ENCODE measurements around the gene NRAS.
"Not testable (repeated sequence)": the region's sequence is repeated elsewhere in the genome, so short reads cannot be mapped to it uniquely, and the experiment has no call there.

NRAS gene

GRCh38 chr1:114716304-114717170 is at the start of gene NRAS:
TSS of gene NRAS (minus strand) at chr1:114716771. CDS start at chr1:114716160, 611 bp downstream.
- Histone ChIP-seq H3K4me1 (ENCODE audit: insufficient read depth, low read length) (no peaks in the 10 kb centered on the region), H3K9ac (ENCODE audit: low read depth, low read length) (peak within 1 kb of the TSS; percentile 99), H3K36me3 (ENCODE audit: insufficient read depth, low read length) (peaks cover 28% of the 10 kb centered on the region), H3K9me3 (ENCODE audit: control insufficient read depth, insufficient read depth, low read length) (no peaks in the 10 kb centered on the region)

DNA sequence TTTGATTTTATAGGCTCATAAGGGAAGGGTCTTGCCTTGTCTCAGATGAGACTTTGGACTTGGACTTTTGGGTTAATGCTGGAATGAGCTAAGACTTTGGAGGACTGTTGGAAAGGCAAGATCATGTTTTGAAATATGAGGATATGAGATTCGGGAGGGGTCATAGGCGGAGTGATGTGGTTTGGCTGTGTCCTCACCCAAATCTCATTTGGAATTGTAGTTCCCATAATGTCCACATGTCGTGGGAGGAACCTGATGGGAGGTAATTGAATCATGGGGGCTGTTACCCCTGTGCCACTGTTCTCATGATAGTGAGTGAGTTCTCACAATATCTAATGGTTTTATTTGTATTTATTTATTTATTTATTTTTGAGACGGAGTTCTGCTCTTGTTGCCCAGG is 48.1 kb upstream of the NRAS start:
- no peak overlapping the region for H3K9ac ChIP-seq (ENCODE audit: low read depth, low read length)
- H3K4me1 ChIP-seq (ENCODE audit: insufficient read depth, low read length): no peaks in the 10 kb centered on the region
- H3K36me3 ChIP-seq (ENCODE audit: insufficient read depth, low read length): no peaks in the 10 kb centered on the region
- H3K9me3 ChIP-seq (ENCODE audit: control insufficient read depth, insufficient read depth, low read length): no peaks in the 10 kb centered on the region

GRCh38 chr1:114758256-114758832 is 41.8 kb upstream of the NRAS start:
- H3K36me3 ChIP-seq (ENCODE audit: insufficient read depth, low read length): no peaks in the 10 kb centered on the region
- peak overlapping the region; percentile 100 for H3K9ac ChIP-seq (ENCODE audit: low read depth, low read length)
- H3K9me3 ChIP-seq (ENCODE audit: control insufficient read depth, insufficient read depth, low read length): no peaks in the 10 kb centered on the region
- H3K4me1 ChIP-seq (ENCODE audit: insufficient read depth, low read length): peaks cover 23% of the 10 kb centered on the region

- Histone ChIP-seq H3K36me3 (ENCODE audit: insufficient read depth, low read length) (no peaks in the 10 kb centered on the region), H3K9ac (ENCODE audit: low read depth, low read length) (peak within 1 kb of the TSS; percentile 100), H3K4me1 (ENCODE audit: insufficient read depth, low read length) (peaks cover 26% of the 10 kb centered on the region), H3K9me3 (ENCODE audit: control insufficient read depth, insufficient read depth, low read length) (no peaks in the 10 kb centered on the region)
Observed at GRCh38 chr1:114757455-114758255, 41.1 kb upstream of the NRAS start, which contains the start of gene CSDE1. TSS of gene CSDE1 (minus strand) at chr1:114757984. CDS start at chr1:114739890, 18,094 bp downstream.

- H3K9me3 ChIP-seq (ENCODE audit: control insufficient read depth, insufficient read depth, low read length): no peaks in the 10 kb centered on the region
- peaks cover 26% of the 10 kb centered on the region for H3K4me1 ChIP-seq (ENCODE audit: insufficient read depth, low read length)
- H3K9ac ChIP-seq (ENCODE audit: low read depth, low read length): peak overlapping the region; percentile 100
- no peaks in the 10 kb centered on the region for H3K36me3 ChIP-seq (ENCODE audit: insufficient read depth, low read length)
Observed at GRCh38 chr1:114756949-114757454, 40.4 kb upstream of the NRAS start.

DNA sequence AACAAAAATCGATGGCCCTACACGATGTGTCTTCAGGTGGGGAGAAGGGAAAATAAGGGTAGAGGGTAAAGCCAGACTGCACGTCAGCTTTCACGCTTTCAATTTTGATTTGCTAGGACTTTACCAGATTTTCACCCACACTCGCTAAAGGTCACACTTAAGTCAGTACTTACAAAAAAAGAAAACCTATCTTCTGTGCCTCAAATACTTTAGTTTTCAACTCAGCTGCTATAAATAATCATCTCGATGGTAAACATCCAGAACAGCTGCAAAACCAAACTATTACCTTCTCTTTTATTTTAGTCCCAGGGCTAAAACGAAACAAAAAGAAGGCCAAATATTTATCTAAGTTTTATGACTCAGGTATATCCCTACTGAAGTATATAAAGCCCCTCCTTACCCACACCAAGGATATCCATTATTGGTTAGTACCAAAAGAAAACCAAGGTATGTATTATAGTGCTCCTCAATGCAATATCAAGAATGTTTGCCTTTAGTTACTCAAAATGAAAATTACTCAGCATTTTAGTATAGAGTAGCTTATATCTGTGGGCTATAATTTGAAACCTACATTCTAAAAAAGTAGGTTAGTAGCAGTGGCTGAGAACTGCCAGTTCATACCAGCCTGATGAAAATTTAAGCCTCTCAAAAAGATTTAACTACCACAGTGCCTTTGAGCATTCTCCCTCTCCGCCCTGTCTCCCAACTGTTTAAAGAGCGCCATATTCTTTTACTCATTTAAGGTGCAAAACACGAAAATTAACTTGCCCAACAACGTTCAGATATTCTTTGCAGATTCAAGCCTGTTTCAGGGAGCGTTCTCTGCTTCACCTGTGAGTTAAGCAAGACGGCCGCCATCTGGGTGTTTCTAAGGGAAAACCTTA is 39.7 kb upstream of the NRAS start:
- H3K4me1 ChIP-seq (ENCODE audit: insufficient read depth, low read length): peaks cover 26% of the 10 kb centered on the region
- peak overlapping the region; percentile 100 for H3K9ac ChIP-seq (ENCODE audit: low read depth, low read length)
- no peaks in the 10 kb centered on the region for H3K9me3 ChIP-seq (ENCODE audit: control insufficient read depth, insufficient read depth, low read length)
- no peaks in the 10 kb centered on the region for H3K36me3 ChIP-seq (ENCODE audit: insufficient read depth, low read length)

GRCh38 chr1:114755006-114755931 is 38.7 kb upstream of the NRAS start:
- no peaks in the 10 kb centered on the region for H3K9me3 ChIP-seq (ENCODE audit: control insufficient read depth, insufficient read depth, low read length)
- peak overlapping the region; percentile 100; the same call in 1 of the 2 replicates for H3K9ac ChIP-seq (ENCODE audit: low read depth, low read length)
- H3K4me1 ChIP-seq (ENCODE audit: insufficient read depth, low read length): peaks cover 26% of the 10 kb centered on the region
- H3K36me3 ChIP-seq (ENCODE audit: insufficient read depth, low read length): no peaks in the 10 kb centered on the region; the same call in 1 of the 2 replicates

- not testable (repeated sequence) for H3K36me3 ChIP-seq (ENCODE audit: insufficient read depth, low read length); H3K9ac ChIP-seq (ENCODE audit: low read depth, low read length); H3K9me3 ChIP-seq (ENCODE audit: control insufficient read depth, insufficient read depth, low read length)
- peaks cover 26% of the 10 kb centered on the region for H3K4me1 ChIP-seq (ENCODE audit: insufficient read depth, low read length)
Observed at GRCh38 chr1:114753702-114754101, 37.1 kb upstream of the NRAS start.

GRCh38 chr1:114753143-114753542 is 36.6 kb upstream of the NRAS start:
- H3K36me3 ChIP-seq (ENCODE audit: insufficient read depth, low read length): no peaks in the 10 kb centered on the region; the same call in 1 of the 2 replicates
- peaks cover 22% of the 10 kb centered on the region for H3K4me1 ChIP-seq (ENCODE audit: insufficient read depth, low read length)
- H3K9me3 ChIP-seq (ENCODE audit: control insufficient read depth, insufficient read depth, low read length): no peaks in the 10 kb centered on the region
- no peak overlapping the region for H3K9ac ChIP-seq (ENCODE audit: low read depth, low read length)

DNA sequence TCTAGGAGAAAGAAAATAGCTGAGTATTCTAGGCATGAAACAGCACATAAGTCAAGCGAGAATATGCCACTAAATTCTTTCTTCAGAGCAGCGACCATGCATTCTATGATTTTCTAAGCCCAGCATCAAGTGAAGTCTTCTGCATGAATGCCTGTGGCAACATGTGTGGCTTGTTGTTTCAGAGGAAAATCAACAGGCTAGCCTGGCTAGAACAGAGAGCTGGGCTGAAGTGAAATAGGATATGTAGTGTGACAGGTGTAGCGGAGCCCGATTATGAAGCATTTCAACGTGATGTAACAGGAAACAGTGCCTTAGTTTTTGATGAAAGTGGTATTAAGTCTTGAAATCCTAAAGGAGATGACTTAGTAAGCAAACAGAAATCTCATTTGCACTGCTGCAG is 34.2 kb upstream of the NRAS start:
- H3K9ac ChIP-seq (ENCODE audit: low read depth, low read length): no peak overlapping the region
- no peaks in the 10 kb centered on the region for H3K9me3 ChIP-seq (ENCODE audit: control insufficient read depth, insufficient read depth, low read length)

GRCh38 chr1:114749835-114750234 is 33.3 kb upstream of the NRAS start:
- Histone ChIP-seq H3K36me3 (ENCODE audit: insufficient read depth, low read length) (peaks cover 9% of the 10 kb centered on the region), H3K9me3 (ENCODE audit: control insufficient read depth, insufficient read depth, low read length) (no peaks in the 10 kb centered on the region), H3K4me1 (ENCODE audit: insufficient read depth, low read length) (peaks cover 12% of the 10 kb centered on the region), H3K9ac (ENCODE audit: low read depth, low read length) (no peak overlapping the region)

More for the DNA sequence above, 34.2 kb upstream of the NRAS start:
- Histone ChIP-seq H3K36me3 (ENCODE audit: insufficient read depth, low read length) (peaks cover 9% of the 10 kb centered on the region), H3K4me1 (ENCODE audit: insufficient read depth, low read length) (peaks cover 19% of the 10 kb centered on the region)

DNA sequence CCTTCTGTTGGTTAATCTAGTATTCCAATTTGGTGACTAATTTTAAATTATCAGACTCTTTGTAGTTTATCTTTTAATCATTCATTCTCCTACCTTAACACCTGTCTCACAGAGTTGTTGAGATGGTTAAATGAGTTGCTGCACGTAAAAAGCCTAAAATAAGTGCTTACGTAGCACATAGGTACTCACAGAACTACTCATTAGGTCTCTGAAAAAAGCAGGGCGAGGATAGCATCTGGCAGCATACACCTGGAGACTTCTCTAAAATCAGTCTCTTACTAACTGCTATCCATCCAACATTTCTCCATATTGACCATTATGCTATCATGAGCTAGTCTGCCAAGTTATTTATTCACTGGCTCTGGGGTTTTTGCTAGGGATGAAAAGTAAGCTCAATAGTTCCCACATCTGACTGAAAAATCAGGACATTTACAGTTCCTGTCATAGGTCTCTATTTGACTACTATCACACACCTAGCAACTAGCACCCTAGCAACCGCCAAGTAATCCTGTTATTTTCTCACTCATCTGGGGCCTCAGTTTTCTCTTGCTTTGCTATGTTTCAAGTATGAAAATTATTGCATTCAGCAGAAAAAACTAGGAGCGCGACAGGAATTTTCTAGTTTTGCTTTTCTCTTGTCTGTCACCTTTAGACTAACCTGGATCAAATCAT is 30.0 kb upstream of the NRAS start:
- Histone ChIP-seq H3K36me3 (ENCODE audit: insufficient read depth, low read length) (peaks cover 9% of the 10 kb centered on the region), H3K9ac (ENCODE audit: low read depth, low read length) (no peak overlapping the region)

More for the DNA sequence above, 30.0 kb upstream of the NRAS start:
- Histone ChIP-seq H3K9me3 (ENCODE audit: control insufficient read depth, insufficient read depth, low read length) (no peaks in the 10 kb centered on the region), H3K4me1 (ENCODE audit: insufficient read depth, low read length) (no peaks in the 10 kb centered on the region)

Measured in ES-I3 (cell line).